ENCODE measurements around the gene FOXE3. TPM values are rescaled to one million over a fixed set of nuclear protein-coding genes. Genes with fewer than 3 reads are reported as not detected.

FOXE3 gene
- polyA plus RNA-seq, 2 of the 4 experiments (the other 2 are of a cell fraction), result 0.08 TPM; not detected in 1

Other genes starting within 250 kb of the FOXE3 start
- 2.2 and 2.3 TPM in 2 replicates for gene PDZK1IP1, start 226.2 kb upstream of the FOXE3 start, polyA plus RNA-seq (2011; rRNA removed)
- gene PDZK1IP1, start 226.2 kb upstream of the FOXE3 start, polyA plus RNA-seq (2017; fragmentation: RNase III; extraction: RNeasy Plus Mini Kit Qiagen cat#74134 plus additional on column Dnase treatment), result 6.4 to 9.4 TPM (median 6.9 TPM) in 3 replicates
- 0.04 TPM in 1 of 2 replicates, not detected in the other for gene TAL1, start 184.1 kb upstream of the FOXE3 start, polyA plus RNA-seq (2011; rRNA removed)
- 0.03 TPM in 1 of 3 replicates, not detected in the others for gene TAL1, start 184.1 kb upstream of the FOXE3 start, polyA plus RNA-seq (2017; fragmentation: RNase III; extraction: RNeasy Plus Mini Kit Qiagen cat#74134 plus additional on column Dnase treatment)
- 19.5 and 21.7 TPM in 2 replicates for gene STIL, start 102.1 kb upstream of the FOXE3 start, polyA plus RNA-seq (2011; rRNA removed)
- gene STIL, start 102.1 kb upstream of the FOXE3 start, polyA plus RNA-seq (2017; fragmentation: RNase III; extraction: RNeasy Plus Mini Kit Qiagen cat#74134 plus additional on column Dnase treatment), result 10.1 to 10.7 TPM (median 10.2 TPM) in 3 replicates
- gene CMPK1, start 82.5 kb upstream of the FOXE3 start, polyA plus RNA-seq (2011; rRNA removed), result 61.9 and 103 TPM in 2 replicates
- gene CMPK1, start 82.5 kb upstream of the FOXE3 start, polyA plus RNA-seq (2017; fragmentation: RNase III; extraction: RNeasy Plus Mini Kit Qiagen cat#74134 plus additional on column Dnase treatment), result 84.7 to 89.8 TPM (median 89.3 TPM) in 3 replicates
- gene FOXD2, start 21.8 kb downstream of the FOXE3 start, polyA plus RNA-seq (2011; rRNA removed), result 0.12 and 0.13 TPM in 2 replicates
- gene FOXD2, start 21.8 kb downstream of the FOXE3 start, polyA plus RNA-seq (2017; fragmentation: RNase III; extraction: RNeasy Plus Mini Kit Qiagen cat#74134 plus additional on column Dnase treatment), result 0.22 to 0.50 TPM (median 0.35 TPM) in 3 replicates

Measured in A549 (cell line).